HepG2 (cell line): ENCODE measurements around the gene CPT1B. TPM values are rescaled to one million over a fixed set of nuclear protein-coding genes. Genes with fewer than 3 reads are reported as not detected.

Source experiments
- NFATC3 ChIP-seq: sonication (generic); formaldehyde crosslinking; IDR thresholded peaks from 2 replicates; pipeline ENCODE4 v1.5.1; 2020; ENCODE audit warnings: mild to moderate bottlenecking, missing genetic modification reagents
- NFYC ChIP-seq: IDR thresholded peaks from 2 replicates; pipeline ENCODE4 v1.6.1; 2016; ENCODE audit warnings: missing genetic modification reagents, missing compliant biosample characterization
- RAD51 ChIP-seq: fragments of 450-650 bp; IDR thresholded peaks from 2 replicates; pipeline ENCODE4 v1.6.1; 2016; ENCODE audit warnings: borderline replicate concordance
- REPIN1 ChIP-seq: sonication (generic); formaldehyde crosslinking; IDR thresholded peaks from 2 replicates; pipeline ENCODE4 v1.8.0; 2022; ENCODE audit warnings: missing genetic modification reagents, low read depth, mild to moderate bottlenecking, borderline replicate concordance
- TBX2 ChIP-seq: sonication (generic); formaldehyde crosslinking; IDR thresholded peaks from 2 replicates; pipeline ENCODE4 v1.5.0; 2020; ENCODE audit warnings: missing genetic modification reagents, mild to moderate bottlenecking, borderline replicate concordance
- XBP1 ChIP-seq: sonication (generic); formaldehyde crosslinking; IDR thresholded peaks from 2 replicates; pipeline ENCODE4 v1.5.0; 2020; ENCODE audit warnings: missing genetic modification reagents
- ZNF180 ChIP-seq: sonication (generic); formaldehyde crosslinking; IDR thresholded peaks from 2 replicates; pipeline ENCODE4 v1.4.0; 2020; ENCODE audit warnings: low read depth, missing genetic modification reagents, borderline replicate concordance
- ZNF567 ChIP-seq: sonication (generic); formaldehyde crosslinking; IDR thresholded peaks from 2 replicates; pipeline ENCODE4 v1.8.1; 2023; ENCODE audit warnings: mild to moderate bottlenecking, missing genetic modification reagents, borderline replicate concordance
- ZNF616 ChIP-seq: sonication (generic); formaldehyde crosslinking; IDR thresholded peaks from 2 replicates; pipeline ENCODE4 v1.5.0; 2020; ENCODE audit warnings: low read depth, mild to moderate bottlenecking, missing genetic modification reagents
- ZNF777 ChIP-seq: sonication (generic); formaldehyde crosslinking; IDR thresholded peaks from 2 replicates; pipeline ENCODE4 v1.4.0; 2020; ENCODE audit warnings: missing genetic modification reagents
- polyA plus RNA-seq, 8 experiments: library from polyadenylated mRNA; depleted of rRNA in 3 of 8; stranded (reverse) in 7 of 8; unstranded in 1 of 8; fragments of >200 nt; fragmentation: Illumina TruSeq in 4 of 8; extraction: Trizol in 4 of 8; gene quantifications; 2 replicates each; pipeline versions ENCODE4 v1.2.1 to v1.2.3, GENCODE V29; 2011 to 2016; ENCODE audit warnings: low read depth in 4 of 8, missing spikeins in 1 of 8, mixed read lengths in 1 of 8; ENCODE audit not compliant: insufficient read depth in 1 of 8
- total RNA-seq, 5 experiments: library from RNA; depleted of rRNA; stranded (reverse); fragments of >200 nt; fragmentation: Illumina TruSeq; extraction: Trizol; gene quantifications; 2 replicates each; pipeline ENCODE4 v1.2.3, GENCODE V29; 2016; ENCODE audit warnings: low read depth in 1 of 5
- TF ChIP-seq, protein P1 (sequence below): sonication (generic); formaldehyde crosslinking; IDR thresholded peaks from 2 replicates; pipeline ENCODE4 v1.4.0; 2020; ENCODE audit warnings: mild to moderate bottlenecking, missing genetic modification reagents
- TF ChIP-seq, protein P2 (sequence below): IDR thresholded peaks from 2 replicates; pipeline ENCODE4 v1.6.1; 2012; ENCODE audit warnings: low read depth, low read length, improper control_type of control experiment
- TF ChIP-seq, protein P3 (sequence below): sonication (generic); formaldehyde crosslinking; IDR thresholded peaks from 2 replicates; pipeline ENCODE4 v1.4.0; 2020; ENCODE audit warnings: mild to moderate bottlenecking, missing genetic modification reagents

Gene CPT1B
- total and polyA plus RNA-seq, 2 of the 13 experiments (the other 11 are each of a cell fraction or from before 2014, with no cell fraction given) = 9.2 to 19.5 TPM

DNA sequence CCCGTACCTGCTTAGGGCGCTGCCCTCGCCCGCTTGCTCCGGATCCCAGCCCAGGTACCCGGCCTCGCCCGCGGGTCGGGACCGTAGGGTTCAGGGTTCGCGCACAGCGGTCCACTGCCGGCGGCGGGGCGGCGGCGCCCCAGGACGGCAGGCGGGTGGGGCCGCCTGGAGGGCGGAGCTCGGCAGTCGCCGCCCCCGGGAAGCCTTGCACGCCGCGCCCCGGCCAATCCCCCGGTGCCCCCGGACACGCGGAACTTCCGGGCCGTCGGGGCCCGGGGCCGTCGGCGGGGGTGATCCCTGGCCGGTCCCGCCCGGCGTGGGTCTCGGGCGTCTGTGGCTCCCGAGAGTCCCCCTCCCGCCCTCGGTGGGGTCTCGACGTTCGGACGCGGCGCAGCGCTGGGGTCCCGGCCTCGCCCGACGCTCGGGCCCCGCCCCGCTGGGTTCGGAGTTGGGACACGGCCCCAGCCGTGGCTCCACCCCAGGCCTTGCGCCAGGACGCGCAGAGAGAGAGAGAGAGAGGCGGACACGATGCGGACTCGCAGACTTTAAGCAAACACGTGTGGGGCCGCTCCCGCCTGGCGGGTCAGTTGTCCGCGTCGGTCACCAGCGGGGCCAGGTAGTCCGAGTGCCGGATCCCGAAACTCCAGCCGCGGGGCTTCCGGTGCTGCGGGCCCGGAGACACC is 48.2 kb downstream of the CPT1B start, which contains the start of gene TYMP (continued):
- TF ChIP-seq, protein P1, sequence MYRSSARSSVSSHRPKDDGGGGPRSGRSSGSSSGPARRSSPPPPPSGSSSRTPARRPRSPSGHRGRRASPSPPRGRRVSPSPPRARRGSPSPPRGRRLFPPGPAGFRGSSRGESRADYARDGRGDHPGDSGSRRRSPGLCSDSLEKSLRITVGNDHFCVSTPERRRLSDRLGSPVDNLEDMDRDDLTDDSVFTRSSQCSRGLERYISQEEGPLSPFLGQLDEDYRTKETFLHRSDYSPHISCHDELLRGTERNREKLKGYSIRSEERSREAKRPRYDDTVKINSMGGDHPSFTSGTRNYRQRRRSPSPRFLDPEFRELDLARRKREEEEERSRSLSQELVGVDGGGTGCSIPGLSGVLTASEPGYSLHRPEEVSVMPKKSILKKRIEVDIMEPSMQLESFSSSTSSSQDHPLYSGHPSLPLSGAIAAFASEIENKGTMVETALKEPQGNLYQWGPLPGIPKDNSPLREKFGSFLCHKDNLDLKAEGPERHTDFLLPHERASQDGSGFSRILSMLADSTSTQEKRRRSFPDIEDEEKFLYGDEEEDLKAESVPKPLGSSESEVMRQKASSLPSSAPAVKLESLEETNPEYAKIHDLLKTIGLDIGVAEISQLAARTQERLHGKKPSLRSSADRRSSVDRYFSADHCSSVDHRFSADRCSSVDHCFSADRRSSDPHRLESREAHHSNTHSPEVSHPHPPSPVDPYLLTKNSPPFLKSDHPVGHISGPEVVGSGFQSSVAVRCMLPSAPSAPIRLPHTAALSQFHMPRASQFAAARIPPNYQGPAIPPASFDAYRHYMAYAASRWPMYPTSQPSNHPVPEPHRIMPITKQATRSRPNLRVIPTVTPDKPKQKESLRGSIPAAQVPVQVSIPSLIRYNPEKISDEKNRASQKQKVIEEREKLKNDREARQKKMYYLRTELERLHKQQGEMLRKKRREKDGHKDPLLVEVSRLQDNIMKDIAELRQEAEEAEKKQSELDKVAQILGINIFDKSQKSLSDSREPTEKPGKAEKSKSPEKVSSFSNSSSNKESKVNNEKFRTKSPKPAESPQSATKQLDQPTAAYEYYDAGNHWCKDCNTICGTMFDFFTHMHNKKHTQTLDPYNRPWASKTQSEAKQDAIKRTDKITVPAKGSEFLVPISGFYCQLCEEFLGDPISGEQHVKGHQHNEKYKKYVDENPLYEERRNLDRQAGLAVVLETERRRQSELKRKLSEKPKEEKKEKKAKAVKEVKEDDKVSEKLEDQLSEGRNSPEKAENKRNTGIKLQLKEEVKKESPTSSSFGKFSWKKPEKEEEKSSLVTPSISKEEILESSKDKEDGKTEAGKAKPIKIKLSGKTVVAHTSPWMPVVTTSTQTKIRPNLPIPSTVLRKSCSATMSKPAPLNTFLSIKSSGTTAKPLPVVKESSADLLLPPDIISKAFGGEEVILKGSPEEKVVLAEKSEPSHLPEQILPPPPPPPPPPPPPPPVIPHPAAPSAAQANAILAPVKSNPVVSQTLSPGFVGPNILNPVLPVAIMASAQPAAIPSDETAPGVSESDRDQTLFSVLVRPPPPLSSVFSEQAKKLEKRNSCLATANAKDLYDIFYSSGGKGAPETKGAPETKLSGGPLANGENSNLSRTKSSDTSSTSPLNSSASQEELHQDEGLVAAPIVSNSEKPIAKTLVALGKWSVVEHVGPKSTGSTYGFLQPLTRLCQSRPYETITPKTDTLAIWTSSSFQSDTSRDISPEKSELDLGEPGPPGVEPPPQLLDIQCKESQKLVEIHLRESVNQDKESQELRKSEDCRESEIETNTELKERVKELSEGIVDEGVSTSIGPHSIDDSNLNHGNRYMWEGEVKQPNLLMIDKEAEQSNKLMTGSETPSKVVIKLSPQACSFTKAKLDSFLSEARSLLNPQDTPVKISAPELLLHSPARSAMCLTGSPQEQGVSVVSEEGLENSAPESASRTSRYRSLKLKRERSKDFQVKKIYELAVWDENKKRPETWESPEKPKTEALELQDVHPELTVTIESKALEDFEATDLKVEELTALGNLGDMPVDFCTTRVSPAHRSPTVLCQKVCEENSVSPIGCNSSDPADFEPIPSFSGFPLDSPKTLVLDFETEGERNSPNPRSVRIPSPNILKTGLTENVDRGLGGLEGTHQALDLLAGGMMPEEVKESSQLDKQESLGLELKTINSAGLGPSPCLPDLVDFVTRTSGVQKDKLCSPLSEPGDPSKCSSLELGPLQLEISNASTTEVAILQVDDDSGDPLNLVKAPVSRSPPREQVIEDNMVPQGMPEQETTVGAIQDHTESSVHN (CRISPR knock-in tag) = peak; percentile 57
- TF ChIP-seq ZNF777 (CRISPR knock-in tag) (peak; percentile 99), REPIN1 (CRISPR knock-in tag) (0 out of 2 replicates have a peak, but pooled peaks have one; percentile 9), XBP1 (no peak), ZNF180 (CRISPR knock-in tag) (no peak), ZNF616 (CRISPR knock-in tag) (no peak), ZNF567 (CRISPR knock-in tag) (no peak), TBX2 (peak; percentile 48), NFYC (CRISPR knock-in tag) (no peak), NFATC3 (CRISPR knock-in tag) (no peak), RAD51 (no peak)
- TF ChIP-seq, protein P2, sequence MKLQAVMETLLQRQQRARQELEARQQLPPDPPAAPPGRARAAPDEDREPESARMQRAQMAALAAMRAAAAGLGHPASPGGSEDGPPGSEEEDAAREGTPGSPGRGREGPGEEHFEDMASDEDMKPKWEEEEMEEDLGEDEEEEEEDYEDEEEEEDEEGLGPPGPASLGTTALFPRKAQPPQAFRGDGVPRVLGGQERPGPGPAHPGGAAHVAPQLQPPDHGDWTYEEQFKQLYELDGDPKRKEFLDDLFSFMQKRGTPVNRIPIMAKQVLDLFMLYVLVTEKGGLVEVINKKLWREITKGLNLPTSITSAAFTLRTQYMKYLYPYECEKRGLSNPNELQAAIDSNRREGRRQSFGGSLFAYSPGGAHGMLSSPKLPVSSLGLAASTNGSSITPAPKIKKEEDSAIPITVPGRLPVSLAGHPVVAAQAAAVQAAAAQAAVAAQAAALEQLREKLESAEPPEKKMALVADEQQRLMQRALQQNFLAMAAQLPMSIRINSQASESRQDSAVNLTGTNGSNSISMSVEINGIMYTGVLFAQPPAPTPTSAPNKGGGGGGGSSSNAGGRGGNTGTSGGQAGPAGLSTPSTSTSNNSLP = no peak
- TF ChIP-seq, protein P3, sequence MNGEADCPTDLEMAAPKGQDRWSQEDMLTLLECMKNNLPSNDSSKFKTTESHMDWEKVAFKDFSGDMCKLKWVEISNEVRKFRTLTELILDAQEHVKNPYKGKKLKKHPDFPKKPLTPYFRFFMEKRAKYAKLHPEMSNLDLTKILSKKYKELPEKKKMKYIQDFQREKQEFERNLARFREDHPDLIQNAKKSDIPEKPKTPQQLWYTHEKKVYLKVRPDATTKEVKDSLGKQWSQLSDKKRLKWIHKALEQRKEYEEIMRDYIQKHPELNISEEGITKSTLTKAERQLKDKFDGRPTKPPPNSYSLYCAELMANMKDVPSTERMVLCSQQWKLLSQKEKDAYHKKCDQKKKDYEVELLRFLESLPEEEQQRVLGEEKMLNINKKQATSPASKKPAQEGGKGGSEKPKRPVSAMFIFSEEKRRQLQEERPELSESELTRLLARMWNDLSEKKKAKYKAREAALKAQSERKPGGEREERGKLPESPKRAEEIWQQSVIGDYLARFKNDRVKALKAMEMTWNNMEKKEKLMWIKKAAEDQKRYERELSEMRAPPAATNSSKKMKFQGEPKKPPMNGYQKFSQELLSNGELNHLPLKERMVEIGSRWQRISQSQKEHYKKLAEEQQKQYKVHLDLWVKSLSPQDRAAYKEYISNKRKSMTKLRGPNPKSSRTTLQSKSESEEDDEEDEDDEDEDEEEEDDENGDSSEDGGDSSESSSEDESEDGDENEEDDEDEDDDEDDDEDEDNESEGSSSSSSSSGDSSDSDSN (CRISPR knock-in tag) = peak; percentile 84; the same call in 1 of the 2 replicates
